GM18873 (cell line): ENCODE results near the gene NDST3.

Source experiments
- ATAC-seq: cut with Tn5 transposase; IDR thresholded peaks from one replicate; pipeline ENCODE4 v1.9.1; 2021; ENCODE audit warnings: mild to moderate bottlenecking, moderate library complexity, moderate number of reproducible peaks; ENCODE audit not compliant: unreplicated experiment, low FRiP score

NDST3 gene

DNA sequence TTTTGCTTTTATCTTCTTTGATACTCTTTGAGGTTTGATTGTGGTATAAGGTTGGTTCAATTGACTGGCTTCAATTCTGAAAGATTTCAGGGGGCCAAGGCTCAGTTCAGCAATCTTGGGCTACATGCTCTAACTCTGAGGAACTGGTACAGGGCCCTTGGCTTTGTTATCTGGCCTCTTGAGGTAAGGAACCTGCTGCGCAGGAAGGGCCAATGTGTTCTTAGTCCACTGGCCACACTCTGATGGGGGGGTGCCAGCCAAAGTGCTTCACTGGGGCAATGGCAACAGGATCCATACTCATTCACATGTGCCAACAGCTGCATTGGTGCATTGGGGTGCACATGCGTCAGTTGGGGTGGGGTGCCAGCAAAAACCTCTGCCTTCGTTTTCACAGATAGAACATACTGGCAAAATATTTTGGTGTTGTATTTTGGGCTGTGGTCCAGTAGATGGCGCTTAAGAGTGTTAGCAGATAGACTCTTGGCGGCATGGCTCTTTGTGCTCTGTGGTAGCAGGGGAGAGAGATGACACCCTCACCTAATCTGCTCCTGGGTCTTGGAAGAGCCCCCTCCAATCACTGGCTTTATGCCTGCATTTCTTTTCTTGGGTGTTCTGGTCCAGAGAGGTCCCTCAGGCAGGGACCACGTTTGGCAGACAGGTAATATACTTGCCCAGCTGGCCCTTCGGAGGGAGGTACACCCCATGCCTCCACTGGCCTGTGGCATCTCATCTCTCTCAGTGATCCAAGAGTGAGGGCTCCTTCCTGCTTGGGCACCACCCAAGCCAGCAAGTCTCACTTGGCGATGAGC is 42.9 kb downstream of the NDST3 start:
- ATAC-seq, result peak; percentile 53

DNA sequence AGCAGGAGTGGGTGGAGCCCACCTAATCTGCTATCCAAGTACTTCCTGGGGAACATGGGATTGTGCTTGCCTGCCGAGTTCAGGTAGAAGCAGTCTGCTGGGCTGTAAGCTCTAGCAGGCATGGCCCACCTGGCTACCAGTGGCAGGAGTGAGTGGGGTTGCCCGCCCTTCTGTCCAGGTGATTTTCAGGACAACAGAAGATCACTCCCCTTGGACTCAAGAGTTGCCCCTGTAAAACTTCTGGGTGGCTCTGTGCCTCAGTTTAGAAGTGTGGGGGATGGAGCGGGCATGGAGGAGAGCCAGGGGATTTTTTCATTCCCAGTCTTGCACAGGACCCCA is 43.5 kb downstream of the NDST3 start:
- no peak for ATAC-seq

DNA sequence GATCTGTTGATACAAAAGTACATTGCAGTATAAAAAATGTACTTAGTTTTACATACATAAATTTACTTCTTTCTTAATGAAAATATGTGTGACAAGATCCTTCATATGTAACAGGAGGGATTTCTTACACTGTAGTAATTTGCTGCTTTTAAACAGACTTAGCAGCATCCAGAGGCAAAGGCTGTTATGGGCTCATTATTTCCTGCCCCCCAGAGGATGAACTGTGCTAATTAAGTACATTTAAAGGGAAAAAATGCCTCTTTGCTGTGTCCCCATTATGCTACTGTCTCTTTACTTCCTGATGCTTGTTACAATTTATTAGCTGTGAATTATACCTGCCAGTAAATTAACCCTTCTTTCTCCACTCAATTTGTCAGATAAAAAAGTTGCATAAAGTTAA is 47.1 kb downstream of the NDST3 start:
- no peak for ATAC-seq

DNA sequence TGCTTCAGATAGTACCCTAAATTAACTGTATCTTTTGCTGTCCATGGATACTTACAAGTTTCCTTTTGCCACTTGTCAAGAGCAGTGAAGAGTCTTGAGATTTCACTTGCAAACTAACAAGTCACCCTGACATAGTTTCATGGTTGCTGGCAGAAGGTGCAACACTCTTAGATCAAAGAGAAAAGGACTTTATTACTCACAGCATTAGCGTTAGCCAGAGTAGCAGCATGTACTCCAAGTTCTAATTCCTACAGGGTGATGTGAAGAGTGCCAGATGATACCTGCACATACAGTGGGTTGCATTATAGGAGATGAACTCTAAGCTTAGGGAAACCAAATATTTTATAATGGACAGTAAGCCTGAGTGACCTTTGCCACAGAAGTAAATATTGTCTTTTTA is 47.9 kb downstream of the NDST3 start:
- no peak for ATAC-seq

DNA sequence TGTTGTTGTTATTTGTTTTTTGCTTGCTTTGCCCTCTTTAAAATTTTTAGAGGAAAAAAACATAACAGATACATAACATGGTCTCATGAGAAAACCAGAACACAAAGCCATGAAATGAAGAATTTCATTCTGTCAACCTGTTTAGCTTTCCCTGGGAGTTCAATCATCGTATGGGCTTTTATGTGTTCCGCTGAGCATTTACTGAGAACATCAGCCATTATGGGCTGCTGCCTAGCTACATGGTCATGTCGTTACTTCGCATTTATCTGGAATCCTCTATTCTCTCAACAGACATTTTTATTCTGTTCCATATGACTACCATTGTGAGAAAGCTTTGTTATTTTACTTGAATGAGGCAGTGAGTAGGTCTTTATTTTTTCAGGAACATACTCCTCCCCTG is 51.4 kb downstream of the NDST3 start:
- ATAC-seq, result no peak

DNA sequence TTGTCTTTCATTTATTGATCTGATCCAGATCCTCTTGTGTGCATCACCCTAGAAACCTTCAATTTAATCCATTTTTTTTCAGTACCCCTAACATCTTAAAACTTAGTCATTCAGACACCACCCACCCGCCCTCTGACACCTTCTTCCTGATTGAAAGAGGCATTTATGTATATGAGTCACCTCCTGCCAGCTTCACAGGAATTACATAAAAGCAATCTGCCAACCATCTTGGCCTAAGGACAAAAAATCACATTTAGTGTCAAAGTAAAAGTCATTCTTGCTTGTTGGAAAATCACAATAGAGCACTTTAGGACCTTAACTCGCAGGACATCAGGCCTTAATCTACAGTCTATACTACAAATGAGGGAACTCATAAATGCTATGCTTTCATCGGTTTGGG is 52.1 kb downstream of the NDST3 start:
- no peak for ATAC-seq

DNA sequence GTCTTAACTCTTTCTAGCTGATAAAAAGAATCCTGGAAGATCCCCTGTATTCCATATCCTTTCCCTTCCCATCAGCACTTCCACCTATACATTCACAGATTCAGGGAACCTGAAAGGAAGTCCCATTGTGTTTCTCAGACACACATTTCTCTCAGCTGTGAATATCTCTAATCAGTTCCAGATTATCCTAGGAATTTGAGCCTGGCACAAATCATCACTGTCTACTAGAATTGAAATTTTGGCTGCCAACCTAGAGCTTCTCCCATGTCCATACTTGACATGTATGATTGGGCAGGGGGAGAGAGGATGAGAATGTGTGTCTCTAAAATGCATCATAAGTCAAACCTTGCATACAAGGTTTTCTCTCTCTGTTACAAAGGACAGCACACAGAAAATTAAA is 53.1 kb downstream of the NDST3 start:
- no peak for ATAC-seq

DNA sequence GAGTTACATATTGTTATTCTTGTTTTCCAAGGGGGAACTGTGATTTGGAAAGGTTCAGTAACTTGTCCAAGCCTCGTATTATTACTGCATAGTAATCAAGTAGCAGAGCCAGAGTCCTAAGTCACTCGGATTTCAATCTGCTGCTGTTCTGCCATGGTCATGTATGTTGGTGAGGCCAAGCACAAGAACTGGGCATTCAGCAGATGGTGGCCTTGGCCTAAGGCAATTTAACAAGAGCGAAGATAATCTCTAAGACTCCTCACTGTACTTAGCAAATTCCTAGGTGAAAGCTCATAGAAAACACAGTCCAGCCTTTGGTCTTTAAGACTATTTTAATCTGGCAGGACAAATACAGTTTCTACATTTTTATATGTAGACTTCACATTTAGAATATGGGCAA is 64.8 kb downstream of the NDST3 start:
- no peak for ATAC-seq

DNA sequence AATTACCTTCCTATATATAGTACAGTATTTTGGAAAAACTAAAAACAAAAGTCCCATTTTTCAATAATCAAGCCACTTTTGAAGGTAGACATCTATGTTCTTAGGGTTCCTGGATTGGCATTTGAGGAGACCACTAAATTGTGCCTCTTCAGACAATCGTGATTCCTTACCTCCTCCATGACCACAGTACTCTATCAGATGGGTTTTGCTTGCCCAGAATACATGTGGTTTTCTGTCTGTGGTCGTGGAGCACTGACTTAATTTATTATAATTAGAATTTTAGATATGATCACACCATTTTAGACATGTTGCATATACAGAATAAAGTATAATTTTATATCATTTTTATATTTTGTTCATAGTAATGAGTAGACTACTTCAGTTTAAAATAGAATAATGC is 67.9 kb downstream of the NDST3 start:
- no peak for ATAC-seq

DNA sequence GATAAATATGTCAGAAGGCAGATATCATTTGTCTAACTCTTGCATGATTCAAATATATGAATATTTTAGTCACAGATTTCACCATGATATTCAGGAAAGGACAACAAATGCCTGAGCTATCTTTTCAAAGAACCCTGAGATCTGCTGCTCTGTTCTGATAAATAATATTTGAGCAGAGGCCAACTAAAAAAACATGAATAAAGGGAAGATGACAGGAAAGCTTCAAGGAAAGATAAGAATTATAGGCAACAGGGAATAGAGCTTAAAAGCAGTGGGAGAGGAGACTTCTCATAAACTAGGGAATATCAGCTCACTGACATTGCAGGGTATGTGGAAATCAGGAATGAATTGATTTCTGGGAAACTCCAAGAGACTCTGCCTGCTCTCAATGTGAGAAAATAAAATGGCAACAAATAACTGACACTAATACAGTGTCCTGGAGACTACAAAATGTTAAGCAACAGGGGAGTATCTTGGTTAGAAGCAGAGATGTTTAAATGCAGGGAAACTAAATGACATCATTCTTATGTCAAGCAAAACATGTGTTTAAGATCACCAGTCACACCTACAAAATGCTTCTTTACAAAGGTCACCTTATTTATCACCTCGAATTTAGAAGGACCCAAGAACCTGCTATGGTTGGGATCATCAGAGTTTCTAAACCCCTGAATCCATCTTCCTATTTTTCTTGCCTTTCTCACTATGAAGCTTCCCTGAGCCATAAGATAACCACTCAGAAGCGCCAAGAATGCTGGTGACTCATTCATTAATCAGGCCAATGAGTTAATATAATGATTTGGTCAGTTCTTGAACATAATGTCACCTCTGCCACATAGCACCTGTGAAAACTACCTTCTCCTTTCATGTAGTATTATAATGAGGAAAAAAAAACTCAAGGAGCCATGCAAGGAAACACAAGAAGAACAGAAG is 78.1 kb downstream of the NDST3 start:
- no peak for ATAC-seq

DNA sequence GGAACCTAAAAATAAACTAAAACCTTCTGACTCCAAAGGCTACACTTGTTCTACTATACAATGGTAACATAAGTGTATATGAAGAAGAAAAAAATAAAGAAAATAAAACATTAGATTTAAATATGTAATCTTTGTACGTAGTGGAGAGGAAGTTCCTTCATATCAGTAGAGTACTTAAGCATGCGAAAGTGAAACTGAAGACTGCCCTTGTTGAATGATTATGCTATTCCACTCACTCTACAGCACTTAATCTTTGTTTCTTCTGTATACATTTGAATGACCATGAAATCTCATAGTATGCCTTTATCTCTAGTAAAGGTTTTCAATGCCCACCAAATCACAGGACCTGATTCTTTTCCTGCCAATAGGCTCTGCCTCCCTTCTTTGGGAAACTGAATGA is 78.9 kb downstream of the NDST3 start:
- no peak for ATAC-seq

DNA sequence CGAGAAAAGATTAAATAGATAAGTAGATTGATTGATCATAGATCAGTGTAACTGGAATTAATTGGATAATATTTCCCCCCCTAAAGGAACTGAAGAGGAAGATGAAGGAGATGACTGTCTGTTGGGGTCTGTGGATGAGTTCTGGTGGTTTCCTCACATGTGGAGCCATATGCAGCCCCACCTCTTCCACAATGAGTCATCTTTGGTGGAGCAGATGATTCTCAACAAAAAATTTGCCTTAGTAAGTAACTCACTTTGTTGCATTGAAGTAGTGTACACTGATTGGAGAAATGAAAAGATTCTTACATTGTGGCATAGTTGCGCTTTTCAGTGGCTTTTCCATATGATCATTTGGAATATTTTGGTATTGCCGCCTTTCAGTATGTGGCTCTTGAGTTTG is 80.4 kb downstream of the NDST3 start:
- ATAC-seq, result no peak

DNA sequence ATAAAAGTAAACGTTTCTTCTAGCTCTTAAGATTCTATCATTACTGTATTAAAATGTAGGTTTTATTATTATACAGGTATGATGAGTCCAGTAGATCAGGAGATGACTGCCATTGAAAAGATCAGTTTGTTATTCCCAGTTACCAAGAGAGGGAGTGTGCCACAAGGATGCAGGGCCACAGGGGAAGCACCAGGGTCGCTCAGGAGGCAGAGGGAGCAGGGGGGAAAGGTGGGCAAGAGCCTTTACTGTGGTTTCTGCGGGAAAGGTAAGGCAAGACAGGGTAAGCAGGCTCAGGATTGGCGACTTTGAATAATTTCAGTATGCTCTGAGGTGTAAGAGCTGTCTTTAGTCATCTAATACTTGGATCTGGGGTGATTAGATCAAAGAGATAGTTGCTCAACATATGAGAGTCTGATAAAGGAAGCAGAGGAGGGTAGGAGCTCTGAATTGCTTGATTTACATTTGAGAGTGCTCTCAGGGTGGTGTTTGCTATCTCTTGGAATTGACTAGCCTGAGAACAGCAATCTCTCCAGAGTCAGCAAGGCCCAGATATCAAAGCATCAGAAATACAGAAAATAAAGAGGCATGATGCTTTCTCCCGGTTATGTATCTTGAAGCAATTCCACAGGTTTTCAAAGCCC is 86.0 kb downstream of the NDST3 start:
- no peak for ATAC-seq

DNA sequence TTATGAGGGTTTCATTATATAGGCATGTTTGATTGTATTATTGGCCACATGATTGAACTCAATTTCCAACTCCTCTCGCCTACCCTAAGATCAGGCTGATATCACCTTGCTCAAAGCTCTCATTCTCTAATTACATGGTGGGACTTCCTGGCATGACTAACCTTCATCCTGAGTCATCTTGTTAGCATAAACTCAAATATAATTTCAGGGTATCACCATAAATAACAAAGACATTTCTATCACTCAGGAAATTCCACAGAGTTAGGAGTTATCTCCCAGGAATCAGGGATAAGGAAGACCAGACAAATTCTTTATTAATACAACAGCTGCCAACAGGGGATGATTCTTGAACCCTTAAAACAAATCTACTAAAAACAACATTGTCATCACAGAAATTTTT is 90.7 kb downstream of the NDST3 start:
- no peak for ATAC-seq

DNA sequence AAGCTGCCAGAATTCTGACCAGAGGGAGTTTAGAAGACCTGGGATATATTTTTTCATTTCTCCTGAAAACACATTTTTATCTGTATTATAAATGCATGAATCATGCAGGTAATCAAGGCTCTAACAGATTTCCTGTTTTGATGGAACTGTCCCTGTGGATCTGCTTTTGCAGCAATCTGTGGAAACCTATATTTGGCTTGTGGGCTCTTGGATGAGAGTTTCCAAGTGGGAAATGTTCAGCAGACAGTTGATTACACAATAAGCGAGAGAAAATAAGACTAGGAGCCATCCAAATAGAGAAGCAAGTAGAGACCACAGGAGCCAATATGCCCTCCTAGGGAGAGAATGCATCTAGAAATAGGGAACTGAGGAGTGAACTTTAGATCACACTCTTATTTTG is 105.0 kb downstream of the NDST3 start:
- no peak for ATAC-seq

DNA sequence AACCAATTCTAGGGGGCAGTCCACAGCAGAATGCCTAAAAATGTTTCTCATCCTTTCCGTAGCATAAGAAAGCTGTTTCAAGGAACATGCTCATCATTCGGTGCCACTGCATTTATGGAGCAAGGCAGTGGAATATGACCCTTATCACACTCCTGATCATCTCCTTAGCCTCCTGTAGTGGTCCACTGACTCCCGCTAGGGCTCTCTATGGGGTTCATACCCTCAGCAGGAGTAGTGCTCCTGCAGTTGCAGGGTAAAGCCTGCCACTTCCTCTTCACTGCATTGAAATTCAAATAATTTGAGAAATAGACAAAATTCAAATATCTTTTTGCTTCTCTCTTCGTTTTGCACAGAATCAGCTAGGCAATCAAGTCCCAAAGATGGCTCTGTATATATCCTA is 107.0 kb downstream of the NDST3 start:
- ATAC-seq, result no peak

DNA sequence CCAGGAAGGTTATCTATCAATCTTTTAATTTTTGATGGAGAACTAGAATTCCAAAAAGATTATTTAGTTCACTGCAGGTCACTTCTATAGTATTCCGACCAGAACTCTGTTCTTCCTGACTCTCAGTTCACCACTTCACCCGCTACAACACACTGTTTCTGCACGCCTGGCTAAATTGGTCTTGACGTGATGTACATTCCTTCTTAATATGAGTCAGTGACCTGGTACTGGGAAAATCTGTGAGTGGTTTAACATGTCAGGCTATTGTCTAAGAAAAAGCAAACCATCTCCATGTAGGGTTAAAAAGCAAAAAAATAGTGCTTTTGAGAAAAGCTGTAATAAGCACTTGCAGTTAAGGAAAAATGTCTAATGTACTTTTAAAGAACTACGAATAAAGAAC is 120.4 kb downstream of the NDST3 start:
- ATAC-seq, result no peak

DNA sequence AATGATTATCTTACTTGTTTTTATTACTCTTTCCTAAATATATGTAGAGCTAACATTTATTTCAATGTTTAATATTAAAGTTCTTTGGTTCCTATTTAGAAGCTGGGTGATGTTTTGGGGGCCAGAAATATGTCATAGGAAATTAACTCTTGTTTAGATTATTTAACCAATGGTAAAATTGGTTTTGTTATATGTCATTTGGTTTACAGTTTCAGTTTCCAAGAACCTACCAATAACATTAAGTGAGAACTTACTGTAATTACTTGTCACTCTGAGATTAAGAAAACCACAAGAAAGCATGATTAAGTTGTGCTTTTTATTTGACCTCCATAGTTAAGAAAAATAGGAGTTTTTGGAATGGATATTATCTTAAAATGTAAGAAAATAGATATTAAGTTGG is 121.2 kb downstream of the NDST3 start:
- ATAC-seq, result no peak

DNA sequence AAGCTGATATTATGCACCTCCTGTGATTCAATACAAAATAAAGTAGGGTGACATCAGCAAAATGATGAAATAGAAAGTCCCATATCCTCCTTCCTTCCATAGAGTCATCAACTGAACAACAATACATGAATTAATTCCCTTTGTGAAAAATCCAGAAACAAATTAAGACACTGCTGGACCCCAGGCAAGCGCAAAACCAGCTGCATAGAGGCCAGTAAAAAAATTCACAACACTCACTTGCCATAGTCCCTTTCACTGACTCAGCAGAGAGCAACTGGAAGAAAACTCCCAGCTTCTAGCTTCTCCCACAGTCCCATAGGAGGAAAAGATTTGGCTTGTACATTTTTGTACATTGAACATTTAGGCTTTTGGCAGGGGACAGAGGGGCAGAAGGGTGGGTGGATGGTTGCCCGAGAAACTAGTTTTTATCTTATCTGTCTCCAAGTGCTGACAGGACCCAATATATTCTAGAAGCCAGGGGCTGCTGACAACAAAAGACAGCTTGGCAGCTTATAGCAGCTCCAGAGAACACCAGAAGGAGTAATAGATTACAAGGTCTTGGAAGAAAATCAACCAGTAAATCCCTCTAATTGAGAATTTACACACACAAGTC is 124.6 kb downstream of the NDST3 start:
- ATAC-seq, result no peak

DNA sequence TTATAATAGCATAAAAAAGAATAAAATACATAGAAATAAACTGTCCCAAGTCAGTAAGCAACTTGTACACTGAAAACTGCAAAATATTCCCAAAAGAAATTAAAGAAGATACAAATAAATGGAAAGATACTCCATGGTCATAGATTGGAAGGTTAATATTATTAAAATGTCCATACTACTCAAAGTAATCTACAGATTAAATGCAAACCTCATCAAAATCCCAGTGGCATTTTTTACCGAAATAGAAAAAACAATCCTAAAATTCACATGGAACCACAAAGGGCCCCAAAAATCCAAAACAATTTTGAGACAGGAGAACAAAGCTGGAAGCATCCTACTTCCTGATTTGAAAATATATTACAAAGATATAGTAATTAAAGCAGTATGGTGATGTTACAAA is 133.0 kb downstream of the NDST3 start:
- ATAC-seq, result no peak

DNA sequence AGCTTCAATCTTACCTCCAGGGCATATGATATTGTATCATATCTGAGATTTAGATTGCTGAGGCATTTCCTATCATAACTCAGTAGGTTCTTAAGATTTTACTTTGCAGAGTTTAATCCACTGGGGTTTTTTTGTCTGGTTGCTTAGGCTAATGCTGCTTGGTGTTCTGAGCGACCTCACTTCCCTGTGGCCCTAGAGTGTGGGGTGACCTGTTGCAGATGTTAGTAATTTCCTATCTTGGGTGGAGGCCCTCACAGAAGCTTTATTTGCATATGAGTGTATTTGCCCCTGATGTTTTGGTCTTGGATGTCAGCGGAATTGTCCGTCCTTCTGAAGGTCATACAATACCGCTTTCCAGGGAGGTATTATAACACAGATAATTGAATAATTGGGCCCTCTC is 137.1 kb downstream of the NDST3 start:
- ATAC-seq, result no peak
